ENCODE data around the gene ASIC1.

- TF ChIP-seq CTCF (conservative IDR thresholded peaks at IDR 0.05) (no peak), ZFX (IDR thresholded peaks at IDR 0.05) (no peak)
These were observed 46.0 kb downstream of the ASIC1 start for GRCh38 chr12:50103351-50103750.
